GM11168 (cell line): ENCODE results near the gene ARPC1A.
"Not testable (repeated sequence)": the region's sequence is repeated elsewhere in the genome, so short reads cannot be mapped to it uniquely, and the experiment has no call there.

Experiments used
- in situ Hi-C: fragments of 300-500 bp; cut with MboI; formaldehyde crosslinking; loops from one replicate; pipeline ENCODE4 v1.12.0; 2022; ENCODE audit warnings: low sequenced_read_pairs; ENCODE audit not compliant: unreplicated experiment

ARPC1A gene

DNA sequence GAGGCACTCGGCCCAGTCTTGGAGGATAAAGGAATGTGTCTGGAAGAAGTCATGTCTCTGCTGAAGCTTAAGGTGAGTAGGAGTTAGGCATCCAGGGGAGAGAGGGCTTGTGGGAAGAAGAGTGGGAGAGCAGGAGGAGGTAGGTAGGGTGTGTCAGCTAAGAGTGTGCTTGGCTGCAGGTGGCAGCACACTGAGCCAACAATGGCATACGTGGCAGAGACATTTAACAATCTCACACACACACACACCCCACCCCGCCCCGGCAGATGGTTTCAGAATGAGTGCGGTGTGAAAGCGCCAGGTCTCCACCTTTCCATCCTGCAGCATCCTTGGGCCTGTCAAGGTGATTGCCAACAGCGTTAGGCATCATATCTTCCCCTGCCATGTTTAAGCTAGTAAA, 11.2 kb upstream of the ARPC1A start:
- in situ Hi-C loops = loop anchor here (5.0 kb wide), 1 partner anchor 272 kb away; no protein-coding TSS in a partner anchor

DNA sequence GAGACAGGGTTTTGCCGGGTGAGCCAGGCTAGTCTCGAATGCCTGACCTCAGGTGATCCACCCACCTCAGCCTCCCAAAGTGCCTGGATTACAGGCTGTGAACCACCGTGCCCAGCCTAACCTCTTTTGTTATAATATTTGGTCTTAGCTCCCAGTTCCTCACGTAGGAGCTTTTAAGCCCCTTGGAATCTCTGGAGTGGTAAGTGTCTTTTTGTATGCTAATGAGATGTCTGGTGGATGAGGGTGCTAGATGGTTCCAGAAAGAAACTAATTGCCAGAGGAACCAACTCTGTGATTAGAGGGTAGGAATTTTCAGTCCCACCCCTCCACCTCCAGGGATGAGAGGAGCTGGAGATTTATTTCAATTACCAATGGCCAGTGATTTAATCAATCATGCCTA, 5.3 kb upstream of the ARPC1A start:
- in situ Hi-C loops = no loop called here

DNA sequence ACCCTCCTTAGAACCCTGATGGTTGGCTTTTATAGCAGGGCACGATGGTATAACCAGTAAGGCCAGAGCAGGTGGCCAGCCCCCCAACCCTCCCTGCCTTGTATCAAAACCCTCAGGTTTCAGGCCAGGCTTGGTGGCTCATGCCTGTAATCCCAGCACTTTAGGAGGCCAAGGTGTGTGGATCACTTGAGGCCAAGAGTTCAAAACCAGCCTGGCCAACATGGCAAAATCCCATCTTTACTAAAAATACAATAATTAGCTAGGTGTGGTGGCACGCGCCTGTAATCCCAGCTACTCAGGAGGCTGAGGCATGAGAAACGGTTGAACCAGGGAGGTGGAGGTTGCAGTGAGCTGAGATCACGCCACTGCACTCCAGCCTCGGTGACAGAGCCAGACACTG, 3.0 kb upstream of the ARPC1A start:
- in situ Hi-C loops = not testable (repeated sequence)

DNA sequence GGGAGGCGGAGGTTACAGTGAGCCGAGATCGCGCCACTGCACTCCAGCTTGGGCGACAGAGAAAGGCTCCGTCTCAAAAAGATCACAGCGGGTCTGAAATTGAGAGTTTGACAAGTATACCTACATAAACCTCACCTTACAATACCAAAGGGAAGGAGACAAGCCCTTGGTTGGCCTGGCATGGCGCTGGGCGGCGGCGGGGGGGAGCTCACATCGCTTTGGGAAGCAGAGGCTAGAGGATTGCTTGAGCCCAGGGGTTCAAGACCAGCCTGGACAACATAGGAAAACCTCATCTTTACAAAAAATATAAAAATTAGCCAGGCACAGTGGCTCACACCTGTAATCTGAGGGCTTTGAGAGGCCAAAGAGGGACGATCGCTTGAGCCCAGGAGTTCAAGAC, 1.1 kb upstream of the ARPC1A start:
- in situ Hi-C loops = no loop called here

DNA sequence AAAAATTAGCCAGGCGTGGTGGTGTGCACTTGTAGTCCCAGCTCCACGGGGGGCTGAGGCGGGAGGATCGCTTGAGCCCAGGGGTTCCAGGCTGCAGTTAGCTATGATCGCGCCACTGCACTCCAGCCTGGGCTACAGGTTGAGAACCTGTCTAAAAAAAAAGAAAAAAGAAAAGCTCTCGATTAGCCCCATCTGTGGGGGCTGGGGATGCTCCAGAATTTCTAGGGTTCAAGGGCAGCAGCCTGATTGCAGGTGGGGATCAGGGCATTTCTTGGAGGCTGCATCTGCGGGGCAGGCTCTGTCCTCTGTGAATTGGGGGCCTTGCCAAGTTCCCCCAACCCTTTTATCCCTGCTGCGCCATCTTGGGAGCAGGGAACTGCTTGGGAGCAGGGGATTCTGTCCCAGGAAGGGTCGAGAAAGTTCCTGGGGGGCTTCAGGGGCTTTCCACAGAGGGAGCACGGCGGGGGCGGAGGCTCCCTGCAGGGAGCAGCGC, 651 bp upstream of the ARPC1A start:
- in situ Hi-C loops = loop anchor here (25.0 kb wide), 1 partner anchor 1088 kb away; no protein-coding TSS in a partner anchor

DNA sequence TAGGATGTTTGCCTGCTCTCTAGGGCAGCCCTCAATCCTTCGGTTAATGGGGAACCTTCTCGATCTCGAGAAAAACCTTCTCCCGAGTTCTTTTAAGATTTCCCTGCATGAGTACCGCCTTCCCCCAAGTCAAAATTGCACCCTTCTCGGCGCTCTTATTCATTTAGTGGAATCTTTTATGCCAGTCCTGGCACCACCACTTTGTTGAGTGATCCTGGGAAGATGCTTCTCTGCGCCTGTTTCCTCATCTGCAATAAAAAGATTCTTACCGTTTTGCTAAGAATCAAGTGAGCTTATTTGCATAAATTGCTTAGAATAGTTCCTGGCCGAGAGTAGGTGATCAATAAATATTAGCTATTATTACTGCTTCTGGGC, 697 bp downstream of the ARPC1A start:
- in situ Hi-C loops = loop anchor here (25.0 kb wide), 1 partner anchor 1089 kb away; no protein-coding TSS in a partner anchor

DNA sequence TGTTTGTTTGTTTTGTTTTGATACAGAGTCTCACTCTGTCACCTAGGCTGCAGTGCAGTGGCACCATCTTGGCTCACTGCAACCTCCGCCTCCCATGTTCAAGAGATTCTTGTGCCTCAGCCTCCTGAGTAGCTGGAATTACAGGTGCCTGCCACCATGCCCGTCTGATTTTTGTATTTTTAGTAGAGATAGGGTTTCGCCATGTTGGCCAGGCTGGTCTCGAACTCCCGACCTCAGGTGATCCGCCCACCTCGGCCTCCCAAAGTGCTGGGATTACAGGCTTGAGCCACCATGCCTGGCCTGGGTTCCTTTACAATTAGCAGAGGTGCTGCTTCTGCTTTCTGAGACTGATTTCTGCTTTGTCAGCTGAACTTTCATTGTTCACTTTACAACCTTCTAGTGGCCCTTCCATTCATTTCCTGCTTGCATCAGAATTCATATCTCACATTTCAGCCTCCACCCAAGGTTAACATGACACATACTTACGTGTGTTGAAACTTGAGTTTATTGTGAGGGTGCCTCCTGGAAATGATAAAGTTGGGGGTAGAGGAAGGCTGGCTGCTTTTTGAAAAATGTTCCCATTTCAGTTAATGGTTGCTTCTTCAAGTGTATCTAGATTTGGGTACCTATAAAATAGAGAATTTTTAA, 4.7 kb downstream of the ARPC1A start:
- in situ Hi-C loops = loop anchor here (25.0 kb wide), 1 partner anchor 1093 kb away; no protein-coding TSS in a partner anchor

DNA sequence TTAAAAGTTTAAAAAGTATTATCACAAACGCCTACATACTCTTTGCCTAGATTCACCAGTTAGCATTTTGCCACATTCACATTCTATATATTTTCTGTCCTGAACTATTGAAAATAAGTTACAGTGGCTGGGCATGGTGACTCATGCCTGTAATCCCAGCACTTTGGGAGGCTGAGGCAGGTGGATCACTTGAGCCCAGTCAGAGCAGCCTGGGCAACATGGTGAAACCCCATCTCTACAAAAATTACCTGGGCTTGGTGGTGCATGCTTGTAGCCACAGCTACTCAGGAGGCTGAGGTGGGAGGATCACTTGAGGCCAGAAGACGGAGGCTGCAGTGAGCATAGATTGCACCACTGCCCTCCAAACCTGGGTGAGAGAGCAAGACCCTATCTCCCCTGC, 5.3 kb downstream of the ARPC1A start:
- in situ Hi-C loops = loop anchor here (25.0 kb wide), 1 partner anchor 1094 kb away; no protein-coding TSS in a partner anchor

DNA sequence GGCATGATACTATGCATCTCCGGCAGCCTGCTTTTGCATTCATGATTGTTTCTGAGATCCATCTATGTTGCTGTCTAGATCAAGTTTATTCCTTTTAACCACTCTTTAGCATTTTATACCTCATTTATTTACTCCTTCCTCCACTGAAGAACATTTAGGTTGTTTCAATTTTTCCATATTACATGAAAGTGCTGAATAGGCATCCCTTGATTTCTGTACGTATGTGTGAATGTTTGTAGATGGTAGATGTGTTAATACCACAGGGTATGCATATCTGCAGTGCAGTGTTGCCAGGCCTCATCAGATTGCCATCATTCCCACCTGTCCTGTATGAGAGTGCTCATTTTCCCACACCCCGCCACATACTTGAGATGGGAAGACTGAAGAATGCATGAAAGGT, 13.9 kb downstream of the ARPC1A start:
- in situ Hi-C loops = loop anchor here (25.0 kb wide), 1 partner anchor 1102 kb away; no protein-coding TSS in a partner anchor

DNA sequence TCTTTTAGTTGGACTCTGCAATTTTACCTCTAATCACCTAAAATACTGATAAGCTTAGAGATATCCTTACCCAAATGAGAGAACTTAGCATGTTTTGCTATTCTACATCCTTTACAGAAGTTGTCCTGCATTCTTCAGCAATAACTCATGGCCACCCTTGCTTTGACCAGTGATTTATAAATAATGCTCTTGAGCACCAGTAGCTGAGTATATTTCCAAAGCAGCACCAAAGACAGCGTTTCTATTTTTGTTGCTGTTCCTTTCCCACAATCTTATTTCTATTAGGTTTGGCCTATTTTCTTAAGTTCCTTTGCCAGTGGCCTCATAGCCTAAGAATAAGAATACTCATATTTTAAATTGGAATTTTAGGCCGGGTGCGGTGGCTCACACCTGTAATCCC, 15.0 kb downstream of the ARPC1A start:
- in situ Hi-C loops = loop anchor here (25.0 kb wide), 1 partner anchor 1103 kb away; no protein-coding TSS in a partner anchor

DNA sequence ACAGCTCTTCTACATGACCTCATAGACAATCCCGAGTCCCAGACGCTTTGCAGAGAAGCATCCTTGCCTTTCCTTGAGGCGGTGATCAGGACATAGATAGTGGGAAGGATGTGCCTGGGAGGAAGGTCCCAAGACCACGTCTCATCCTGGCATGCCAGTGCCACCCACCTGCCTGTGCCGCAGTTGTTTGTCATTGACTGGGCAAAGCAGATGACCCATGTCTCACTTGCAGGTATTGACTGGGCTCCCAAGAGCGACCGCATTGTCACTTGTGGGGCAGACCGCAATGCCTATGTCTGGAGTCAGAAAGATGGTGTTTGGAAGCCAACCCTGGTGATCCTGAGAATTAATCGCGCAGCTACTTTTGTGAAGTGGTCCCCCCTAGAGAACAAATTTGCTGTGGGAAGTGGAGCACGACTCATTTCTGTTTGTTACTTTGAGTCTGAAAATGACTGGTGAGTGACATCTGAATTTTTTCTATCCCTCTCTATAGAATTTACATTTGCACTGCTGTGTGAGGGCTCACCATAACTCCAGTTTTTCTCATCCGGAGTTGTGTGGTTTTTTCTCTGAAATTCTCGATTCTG, 18.5 kb downstream of the ARPC1A start:
- in situ Hi-C loops = loop anchor here (25.0 kb wide), 1 partner anchor 1107 kb away; no protein-coding TSS in a partner anchor

DNA sequence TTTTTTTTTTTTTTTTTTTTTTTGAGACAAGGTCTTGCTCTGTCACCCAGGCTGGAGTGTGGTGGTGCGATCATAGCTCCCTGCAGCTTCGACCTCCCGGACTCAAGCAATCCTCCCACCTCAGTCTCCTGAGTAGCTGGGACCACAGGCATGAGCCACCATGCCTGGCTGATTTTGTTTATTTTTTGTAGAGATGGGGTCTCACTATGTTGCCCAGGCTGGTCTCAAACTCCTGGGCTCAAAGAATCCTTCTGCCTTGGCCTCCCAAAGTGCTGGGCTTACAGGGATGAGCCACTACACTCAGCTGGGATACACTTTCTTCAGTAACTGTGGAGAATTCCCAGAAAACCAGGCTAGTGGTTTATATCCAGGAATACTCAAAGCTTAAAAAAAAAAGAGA, 24.9 kb downstream of the ARPC1A start:
- in situ Hi-C loops = not testable (repeated sequence)

DNA sequence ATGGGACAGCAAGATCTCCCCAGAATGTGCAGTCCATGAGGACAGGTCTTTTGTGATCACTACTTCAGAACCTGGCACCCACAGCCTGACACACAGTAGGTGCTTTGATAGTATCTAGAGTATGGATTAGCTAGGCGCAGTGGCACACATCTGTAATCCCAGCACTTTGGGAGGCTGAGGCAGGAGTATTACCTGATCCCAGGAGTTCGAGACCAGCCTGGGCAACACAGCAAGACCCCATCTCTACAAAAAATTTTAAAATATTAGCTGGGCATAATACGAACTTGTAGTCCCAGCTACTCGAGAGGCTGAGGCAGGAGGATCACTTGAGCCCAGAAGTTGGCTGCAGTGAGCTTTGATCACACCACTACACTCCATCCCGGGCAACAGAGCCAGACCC, 26.5 kb downstream of the ARPC1A start:
- in situ Hi-C loops = no loop called here

DNA sequence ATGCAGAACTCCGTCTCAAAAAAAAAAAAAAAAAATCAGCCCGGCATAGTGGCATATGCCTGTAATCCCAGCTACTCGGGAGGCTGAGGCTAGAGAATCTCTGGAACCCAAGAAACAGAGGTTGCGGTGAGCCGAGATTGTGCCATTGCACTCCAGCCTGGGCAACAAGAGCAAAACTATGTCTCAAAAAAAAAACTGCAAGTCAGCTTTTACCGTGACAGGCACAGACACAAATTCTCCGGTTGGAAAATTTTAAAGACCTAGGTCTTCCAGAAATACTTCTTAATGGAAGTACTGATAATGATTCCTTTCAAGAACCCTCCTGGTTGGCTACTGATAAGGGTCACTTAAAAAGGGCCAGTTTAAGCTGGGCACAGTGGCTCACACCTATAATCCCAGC, 29.4 kb downstream of the ARPC1A start:
- in situ Hi-C loops = no loop called here

DNA sequence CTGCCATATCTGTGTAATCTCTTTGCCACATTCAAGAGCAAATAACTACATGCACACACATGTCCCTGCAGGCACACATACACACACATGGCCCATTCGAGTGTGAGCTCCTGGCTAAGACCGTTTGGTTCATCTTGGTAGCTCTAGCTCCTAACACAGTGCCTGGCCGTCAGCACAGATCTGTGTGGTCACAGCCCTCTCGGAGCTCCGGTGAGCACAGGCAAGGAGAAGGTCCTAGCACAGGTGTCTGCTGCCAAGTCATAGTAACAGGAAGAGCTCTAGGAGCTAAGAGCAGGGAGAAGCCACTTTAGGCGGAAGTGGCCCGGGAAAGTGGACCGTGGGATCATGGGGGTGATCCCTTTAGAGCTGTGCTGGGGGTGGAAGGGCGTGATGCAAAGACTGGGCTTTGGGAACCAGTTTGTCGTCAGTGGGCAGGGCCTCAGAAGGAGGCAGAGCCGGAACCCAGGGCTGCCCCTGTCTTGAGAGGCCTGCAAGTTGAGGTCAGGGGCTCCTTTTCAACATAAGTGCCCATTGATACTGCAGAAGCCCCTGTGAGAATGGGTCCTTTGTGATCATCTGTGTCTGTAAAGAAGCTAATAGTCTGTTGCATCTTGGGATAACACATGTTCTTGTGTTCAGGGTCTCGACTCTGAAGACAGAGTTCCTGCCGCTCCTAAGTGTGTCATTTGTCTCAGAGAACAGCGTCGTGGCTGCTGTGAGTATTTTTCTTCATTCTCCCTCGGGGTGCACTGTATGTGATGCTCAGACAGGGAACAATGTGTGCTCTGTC, 32.2 kb downstream of the ARPC1A start:
- in situ Hi-C loops = no loop called here

DNA sequence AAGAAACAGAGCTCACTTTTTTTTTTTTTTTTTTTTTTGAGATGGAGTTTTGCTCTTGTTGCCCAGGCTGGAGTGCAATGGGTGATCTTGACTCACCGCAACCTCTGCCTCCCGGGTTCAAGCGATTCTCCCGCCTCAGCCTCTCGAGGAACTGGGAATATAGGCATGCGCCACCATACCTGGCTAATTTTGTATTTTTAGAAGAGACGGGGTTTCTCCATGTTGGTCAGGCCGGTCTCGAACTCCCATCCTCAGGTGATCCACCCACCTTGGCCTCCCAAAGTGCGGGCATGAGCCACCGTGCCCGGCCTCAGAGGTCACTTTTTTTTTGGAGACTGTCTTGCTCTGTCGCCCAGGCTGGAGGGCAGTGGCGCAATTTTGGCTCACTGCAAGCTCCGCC, 32.8 kb downstream of the ARPC1A start:
- in situ Hi-C loops = not testable (repeated sequence)

DNA sequence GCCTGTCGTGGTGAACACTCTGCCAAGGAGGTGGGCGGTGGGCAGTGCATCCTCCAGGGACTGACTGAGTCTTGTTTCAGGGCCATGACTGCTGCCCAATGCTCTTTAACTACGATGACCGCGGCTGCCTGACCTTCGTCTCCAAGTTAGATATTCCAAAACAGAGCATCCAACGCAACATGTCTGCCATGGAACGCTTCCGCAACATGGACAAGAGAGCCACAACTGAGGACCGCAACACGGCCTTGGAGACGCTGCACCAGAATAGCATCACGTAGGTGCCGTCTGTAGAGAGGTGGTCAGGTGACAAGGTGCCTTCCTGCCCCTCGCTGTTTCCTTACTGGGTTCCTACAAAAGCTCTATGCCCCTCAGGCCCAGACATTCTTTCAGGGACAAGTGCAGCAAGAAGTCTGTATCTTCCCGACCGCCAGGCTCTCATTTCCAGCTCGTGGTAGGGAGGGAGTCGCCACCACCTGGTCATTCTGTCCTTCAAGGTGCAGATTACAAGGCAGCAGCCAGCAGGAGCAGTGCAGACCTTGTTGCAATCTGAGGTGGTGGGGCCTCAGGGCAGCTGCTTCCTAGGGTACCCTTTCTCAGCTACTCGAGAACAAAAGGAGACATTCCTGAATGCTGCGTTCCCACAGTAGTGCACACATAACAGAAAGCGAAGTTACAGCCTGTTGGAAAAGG, 33.9 kb downstream of the ARPC1A start:
- in situ Hi-C loops = no loop called here

DNA sequence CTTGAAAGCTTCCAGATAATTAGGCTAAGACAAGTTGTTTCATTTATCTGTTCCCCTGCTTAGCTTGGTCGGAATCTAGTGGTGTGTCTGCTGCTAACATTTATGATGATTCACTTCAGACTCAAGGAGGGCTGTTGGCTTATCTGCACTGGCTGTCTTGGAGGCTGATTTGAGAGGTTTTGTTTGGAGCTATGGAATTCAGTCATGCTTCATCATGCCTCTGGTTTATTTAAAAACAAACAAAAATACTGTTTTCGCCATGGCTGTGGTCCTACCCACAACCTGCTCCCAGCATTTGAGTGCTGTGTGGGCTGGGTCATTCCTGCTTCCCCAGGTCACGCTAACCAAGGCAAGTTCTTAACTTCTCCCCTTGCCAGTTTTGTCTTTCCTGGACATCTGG, 37.1 kb downstream of the ARPC1A start:
- in situ Hi-C loops = no loop called here

DNA sequence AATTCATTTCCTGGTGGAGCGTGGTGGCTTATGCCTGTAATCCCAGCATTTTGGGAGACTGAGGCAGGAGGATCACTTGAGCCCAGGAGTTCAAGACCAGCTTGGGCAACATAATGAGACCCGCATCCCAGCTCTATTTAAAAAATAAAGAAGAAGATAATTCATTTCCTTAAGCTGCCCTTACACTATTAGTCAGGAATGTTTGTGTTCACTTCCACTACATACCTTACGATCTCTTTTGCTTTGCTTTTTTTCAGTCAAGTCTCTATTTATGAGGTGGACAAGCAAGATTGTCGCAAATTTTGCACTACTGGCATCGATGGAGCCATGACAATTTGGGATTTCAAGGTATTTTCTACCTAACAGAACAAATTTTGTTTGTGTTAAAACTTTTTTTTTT, 37.6 kb downstream of the ARPC1A start:
- in situ Hi-C loops = no loop called here
